Activated B cell treated with CpG ODN at 0.5 μM for 24 hours (primary cell): ENCODE measurements around the gene MARCKS. TPM values are rescaled to one million over a fixed set of nuclear protein-coding genes. Genes with fewer than 3 reads are reported as not detected.

Experiments used
- ATAC-seq: fragments of 200-7000 bp; cut with Tn5 transposase; one replicate; pipeline ENCODE4 v1.10.0; 2021; ENCODE audit warnings: low read depth, mild to moderate bottlenecking, moderate library complexity
- CTCF ChIA-PET: fragments of 350-600 bp; sonication (Branson Sonifier 250); formaldehyde crosslinking; loops from one replicate; lab custom pipeline; 2021; ENCODE audit warnings: antibody characterized with exemption; lab: Charles Lee
- POLR2A ChIA-PET: fragments of 350-600 bp; sonication (Branson Sonifier 250); formaldehyde crosslinking; loops from one replicate; lab custom pipeline; 2021; ENCODE audit warnings: antibody characterized with exemption; lab: Charles Lee
- DNase-seq: peaks from one replicate; pipeline ENCODE4 v3.0.0; 2022
- H3K27ac Mint-ChIP-seq: one replicate; pipeline ENCODE4 v1.8.0; 2020; ENCODE audit warnings: mixed read lengths
- H3K27me3 Mint-ChIP-seq: one replicate; pipeline ENCODE4 v1.8.0; 2021; ENCODE audit warnings: mixed read lengths
- H3K36me3 Mint-ChIP-seq: one replicate; pipeline ENCODE4 v1.8.0; 2021; ENCODE audit warnings: low read depth, mixed read lengths
- H3K4me1 Mint-ChIP-seq: one replicate; pipeline ENCODE4 v1.8.0; 2021; ENCODE audit warnings: mixed read lengths
- H3K4me3 Mint-ChIP-seq: one replicate; pipeline ENCODE4 v1.8.0; 2020; ENCODE audit warnings: mild to moderate bottlenecking, mixed read lengths
- H3K9me3 Mint-ChIP-seq: one replicate; pipeline ENCODE4 v1.8.0; 2020; ENCODE audit warnings: mixed read lengths
- CTCF ChIP-seq: fragments of 200-600 bp; IDR thresholded peaks from one replicate; pipeline ENCODE4 v1.8.0; 2022; ENCODE audit warnings: antibody characterized with exemption, mild to moderate bottlenecking
- intact Hi-C: fragments of 100-400 bp; cut with micrococcal nuclease; formaldehyde crosslinking; loops from one replicate; pipeline ENCODE4 v1.15.1; 2024
- total RNA-seq: library from RNA; stranded (reverse); gene quantifications from 2 replicates; pipeline ENCODE4 v1.2.3, GENCODE V29; 2022

The MARCKS gene
- total RNA-seq, 1 donor from 2014 or later: 100 TPM

DNA sequence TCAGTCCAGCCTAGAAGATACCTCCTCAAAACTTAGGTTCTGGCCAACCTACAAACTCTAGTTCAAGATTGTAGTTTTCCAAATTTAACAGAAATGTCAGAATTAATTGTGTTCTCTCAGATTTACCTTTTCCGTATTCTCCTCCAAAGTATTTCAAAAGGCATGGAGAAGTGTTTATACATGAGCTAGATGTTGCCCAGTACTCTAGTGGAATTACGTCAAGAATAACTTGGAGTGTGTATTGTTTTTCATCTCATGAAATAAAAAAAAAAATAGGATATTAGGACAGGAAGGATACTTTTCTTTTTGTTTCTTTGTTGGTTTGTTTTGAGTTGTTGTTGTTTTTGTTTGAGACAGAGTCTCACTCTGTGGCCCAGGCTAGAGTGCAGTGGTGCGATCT is 32.3 kb upstream of the MARCKS start:
- Mint-ChIP-seq H3K36me3 (no peaks in the 10 kb centered on the region), H3K27me3 (no peaks in the 10 kb centered on the region), H3K27ac (no peak overlapping the region), H3K9me3 (no peaks in the 10 kb centered on the region), H3K4me1 (no peaks in the 10 kb centered on the region), H3K4me3 (no peak overlapping the region)
- no peak for TF ChIP-seq CTCF
- ChIA-PET POLR2A (no interaction called here), CTCF (no interaction called here)
- intact Hi-C loops: no loop called here
- DNase-seq: no peak
- ATAC-seq: no peak

GRCh38 chr6:113825781-113826180 is 31.4 kb upstream of the MARCKS start:
- Mint-ChIP-seq H3K36me3 (no peaks in the 10 kb centered on the region), H3K9me3 (no peaks in the 10 kb centered on the region), H3K27me3 (no peaks in the 10 kb centered on the region), H3K4me3 (no peak overlapping the region), H3K4me1 (no peaks in the 10 kb centered on the region), H3K27ac (no peak overlapping the region)
- DNase-seq (no peak), ATAC-seq (no peak)
- CTCF ChIA-PET: interaction anchor here (1.0 to 1.7 kb wide), 2 partner anchors 33 to 519 kb away, joined by 3 to 4 read pairs; no protein-coding TSS in a partner anchor
- POLR2A ChIA-PET: no interaction called here
- no peak for TF ChIP-seq CTCF
- intact Hi-C loops: no loop called here

DNA sequence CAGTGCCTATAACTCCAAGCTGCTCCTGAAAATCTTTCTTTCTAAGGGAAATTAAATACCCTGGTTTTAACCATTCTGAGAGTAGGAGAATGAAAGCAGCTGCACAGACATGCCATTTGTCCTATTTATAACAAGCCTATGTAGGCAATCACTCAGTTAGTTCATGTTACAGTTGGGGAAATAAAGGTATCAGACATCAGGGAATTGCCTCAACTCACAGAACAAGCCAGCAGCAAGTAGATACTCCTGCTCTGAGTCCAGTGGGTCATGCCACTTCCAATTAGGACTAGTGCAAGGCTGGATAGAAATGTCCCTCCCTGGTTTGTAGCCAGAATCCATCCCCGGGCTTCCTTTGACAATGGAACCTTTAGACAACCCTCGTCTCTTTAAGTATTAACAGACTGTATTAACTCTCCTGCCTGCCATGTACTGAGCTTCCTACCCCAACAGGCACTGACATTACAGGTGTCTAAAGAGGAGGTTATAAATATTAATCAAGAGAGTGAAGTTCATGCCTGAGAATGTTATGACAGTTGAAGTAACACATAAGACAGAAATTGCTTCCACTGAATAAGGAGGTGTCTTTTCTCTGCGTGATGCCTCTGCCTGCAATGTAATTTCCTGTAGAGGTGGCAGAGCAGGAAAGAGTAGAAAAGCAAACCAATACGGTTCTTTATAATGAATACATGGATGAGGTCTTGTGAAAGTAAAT is 28.0 kb upstream of the MARCKS start:
- Mint-ChIP-seq H3K27me3 (no peaks in the 10 kb centered on the region), H3K4me1 (no peaks in the 10 kb centered on the region), H3K9me3 (peaks cover 2% of the 10 kb centered on the region), H3K27ac (no peak overlapping the region), H3K4me3 (no peak overlapping the region), H3K36me3 (no peaks in the 10 kb centered on the region)
- CTCF ChIA-PET: no interaction called here
- intact Hi-C loops: no loop called here
- POLR2A ChIA-PET: no interaction called here
- no peak for DNase-seq
- no peak for ATAC-seq
- no peak for TF ChIP-seq CTCF

GRCh38 chr6:113829696-113830045 is 27.5 kb upstream of the MARCKS start:
- ATAC-seq (no peak), DNase-seq (no peak)
- H3K9me3 Mint-ChIP-seq: peaks cover 2% of the 10 kb centered on the region
- intact Hi-C loops: no loop called here
- no peak for TF ChIP-seq CTCF
- H3K27ac Mint-ChIP-seq: no peak overlapping the region
- no peaks in the 10 kb centered on the region for H3K4me1 Mint-ChIP-seq
- CTCF ChIA-PET: no interaction called here
- H3K36me3 Mint-ChIP-seq: no peaks in the 10 kb centered on the region
- H3K27me3 Mint-ChIP-seq: no peaks in the 10 kb centered on the region
- POLR2A ChIA-PET: no interaction called here
- no peak overlapping the region for H3K4me3 Mint-ChIP-seq

- no peak for ATAC-seq
- Mint-ChIP-seq H3K4me3 (no peak overlapping the region), H3K9me3 (peaks cover 2% of the 10 kb centered on the region), H3K36me3 (no peaks in the 10 kb centered on the region), H3K27ac (no peak overlapping the region), H3K27me3 (no peaks in the 10 kb centered on the region), H3K4me1 (no peaks in the 10 kb centered on the region)
- CTCF ChIA-PET: no interaction called here
- no peak for DNase-seq
- no peak for TF ChIP-seq CTCF
- intact Hi-C loops: no loop called here
- POLR2A ChIA-PET: no interaction called here
These were observed 27.0 kb upstream of the MARCKS start for GRCh38 chr6:113830140-113830539.
